K562 (cell line): ENCODE results near the gene ASPG. TPM values are rescaled to one million over a fixed set of nuclear protein-coding genes. Genes with fewer than 3 reads are reported as not detected.

ENCODE experiments used
- ATAC-seq: fragments of 200-7000 bp; cut with Tn5 transposase; 3 replicates; pipeline ENCODE4 v1.9.1; 2020; ENCODE audit warnings: moderate library complexity
- BruUV-seq: library from RNA; stranded (reverse); fragments of 400-500 nt; replicated peaks from 2 replicates; lab custom pipeline; 2021; lab: Mats Ljungman, UMichigan
- CTCF ChIA-PET: fragments of 300-600 bp; formaldehyde crosslinking; extraction: SDS; loops from one replicate; lab custom pipeline; 2021; ENCODE audit warnings: low intra/inter-chr PET ratio; lab: Yijun Ruan, JAX
- POLR2A ChIA-PET: fragments of 300-600, 350-650 bp; sonication (Branson Sonifier 250); formaldehyde crosslinking; extraction: SDS; loops from one replicate; lab custom pipeline; 2021; ENCODE audit warnings: antibody characterized with exemption, inconsistent platforms; lab: Yijun Ruan, JAX
- DNase-seq, 4 experiments: peaks; one replicate each; pipeline versions ENCODE4 v3.0.0 to v3.0.0-alpha.2; 2011 to 2018; ENCODE audit warnings: low spot score in 3 of 4, mixed read lengths in 3 of 4; ENCODE audit errors: extremely low read depth in 1 of 4
- FAIRE-seq: peaks from 2 replicates; lab custom pipeline; 2011; peaks lifted over from hg19 to GRCh38; lab: Jason Lieb, UNC
- H2AFZ ChIP-seq: 2 replicates; pipeline ENCODE4 v1.6.0; 2011; ENCODE audit warnings: low read depth, low read length, control low read depth, inconsistent platforms
- H3K27ac ChIP-seq: fragments of 200-600 bp; 3 replicates; pipeline ENCODE4 v1.8.0; 2011; ENCODE audit warnings: low read depth, mild to moderate bottlenecking, control low read depth, inconsistent platforms, low read length, moderate library complexity, mixed read lengths; ENCODE audit errors: extremely low read depth
- H3K27me3 ChIP-seq, 2 experiments: fragments of 300-600 bp in 1 of 2; 2 replicates in 1 of 2; 3 replicates in 1 of 2; pipeline versions ENCODE4 v1.6.0 to v1.8.0; 2011; ENCODE audit warnings: inconsistent platforms in 2 of 2, low read length in 2 of 2, mild to moderate bottlenecking in 1 of 2, mixed read lengths in 1 of 2, moderate library complexity in 1 of 2; ENCODE audit not compliant: control insufficient read depth in 2 of 2, insufficient read depth in 2 of 2
- H3K36me3 ChIP-seq: fragments of 300-600 bp; 3 replicates; pipeline ENCODE4 v1.8.0; 2011; ENCODE audit warnings: mild to moderate bottlenecking, low read length, inconsistent platforms; ENCODE audit not compliant: control insufficient read depth, insufficient read depth
- H3K4me1 ChIP-seq, 2 experiments: fragments of 200-600 bp in 1 of 2; replicated peaks in 1 of 2; 2 replicates in 1 of 2; 3 replicates in 1 of 2; pipeline versions ENCODE4 v1.5.1 to v1.8.0; 2011; ENCODE audit warnings: inconsistent platforms in 2 of 2, low read length in 2 of 2, mild to moderate bottlenecking in 1 of 2, mixed read lengths in 1 of 2, moderate library complexity in 1 of 2; ENCODE audit not compliant: control insufficient read depth in 2 of 2, insufficient read depth in 2 of 2
- H3K4me2 ChIP-seq: 2 replicates; pipeline ENCODE4 v1.6.1; 2011; ENCODE audit warnings: low read length, control low read depth, inconsistent platforms, mixed read lengths; ENCODE audit not compliant: insufficient read depth
- H3K4me3 ChIP-seq: fragments of 200-600 bp; sonication (generic), shearing (Covaris generic); 2 replicates; pipeline ENCODE4 v1.5.1; 2016; ENCODE audit warnings: control low read depth, inconsistent platforms
- H3K79me2 ChIP-seq: fragments of 200-600 bp; 3 replicates; pipeline ENCODE4 v1.8.0; 2011; ENCODE audit warnings: low read length, inconsistent platforms; ENCODE audit not compliant: control insufficient read depth, insufficient read depth
- H3K9ac ChIP-seq, 2 experiments: 2 replicates each; pipeline versions ENCODE4 v1.6.0 to v1.6.1; 2011; ENCODE audit warnings: low read depth in 2 of 2, low read length in 2 of 2, control low read depth in 1 of 2, inconsistent platforms in 1 of 2, mild to moderate bottlenecking in 1 of 2, mixed read lengths in 1 of 2; ENCODE audit not compliant: insufficient read depth in 1 of 2
- H3K9me1 ChIP-seq: one replicate; pipeline ENCODE4 v1.6.0; 2011; ENCODE audit warnings: inconsistent platforms, mild to moderate bottlenecking, low read length, moderate library complexity; ENCODE audit not compliant: control insufficient read depth, insufficient read depth
- H3K9me3 ChIP-seq: replicated peaks from 2 replicates; pipeline ENCODE4 v1.5.1; 2011; ENCODE audit warnings: low read depth, low read length, inconsistent platforms; ENCODE audit not compliant: control insufficient read depth, insufficient read depth
- H4K20me1 ChIP-seq: replicated peaks from 2 replicates; pipeline ENCODE4 v1.6.1; 2011; ENCODE audit warnings: low read length, inconsistent platforms, mixed read lengths; ENCODE audit not compliant: control insufficient read depth, insufficient read depth
- ETS2 ChIP-seq: IDR thresholded peaks from 2 replicates; pipeline ENCODE4 v1.6.1; 2016; ENCODE audit warnings: borderline replicate concordance, missing genetic modification characterization, mild to moderate bottlenecking, moderate library complexity, missing compliant biosample characterization; ENCODE audit not compliant: poor library complexity, severe bottlenecking
- HNRNPH1 ChIP-seq: fragments of 200-400 bp; formaldehyde crosslinking; optimal IDR thresholded peaks from 2 replicates; pipeline ENCODE3; 2017; ENCODE audit warnings: low read depth, mild to moderate bottlenecking, low read length, moderate library complexity
- KDM5B ChIP-seq: fragments of 200-600 bp; sonication (generic); IDR thresholded peaks from 2 replicates; pipeline ENCODE4 v1.6.1; 2012; ENCODE audit warnings: low read depth, mild to moderate bottlenecking, moderate library complexity, low read length, control low read depth, inconsistent platforms; ENCODE audit not compliant: insufficient replicate concordance
- NONO ChIP-seq, 2 experiments: fragments of 200-400 bp in 1 of 2; fragments of 450-650 bp in 1 of 2; formaldehyde crosslinking in 1 of 2; IDR thresholded peaks; 2 replicates each; pipeline ENCODE4 v1.6.1; 2017; ENCODE audit warnings: low read depth in 2 of 2, mild to moderate bottlenecking in 2 of 2, moderate library complexity in 2 of 2, low read length in 1 of 2
- SMAD1 ChIP-seq: fragments of 150-350 bp; IDR thresholded peaks from 2 replicates; pipeline ENCODE4 v1.6.1; 2014; ENCODE audit warnings: low read length, low read depth; ENCODE audit not compliant: partially characterized antibody
- ZNF354B ChIP-seq: fragments of 250-450 bp; sonication (Bioruptor Pico); IDR thresholded peaks from 2 replicates; pipeline ENCODE4 v1.4.0; 2020
- ZNF398 ChIP-seq: fragments of 250-450 bp; sonication (Bioruptor Pico); IDR thresholded peaks from 2 replicates; pipeline ENCODE4 v1.8.0; 2021; ENCODE audit warnings: moderate library complexity, mild to moderate bottlenecking, inconsistent platforms
- ZNF507 ChIP-seq: conservative IDR thresholded peaks from 2 replicates; pipeline ENCODE4 v1.6.1; 2017; ENCODE audit warnings: missing genetic modification characterization, missing compliant biosample characterization
- ZSCAN32 ChIP-seq: fragments of 450-650 bp; formaldehyde crosslinking; IDR thresholded peaks from 2 replicates; pipeline ENCODE4 v1.4.0; 2020; ENCODE audit warnings: mild to moderate bottlenecking, moderate library complexity
- WGBS: fragments of 100-300 bp; shearing (Covaris generic); methylation state at CpG from one replicate; pipeline ENCODE4 v1.1.6; 2016; ENCODE audit warnings: low coverage, mixed read lengths; ENCODE audit not compliant: insufficient coverage; ENCODE audit errors: missing lambda C conversion rate; 5-methylcytosine and 5-hydroxymethylcytosine counted together
- in situ Hi-C: fragments of 300-500 bp; cut with MboI; formaldehyde crosslinking; loops from 4 replicates; pipeline ENCODE4 v1.15.0; 2018; ENCODE audit warnings: inconsistent platforms, mixed read lengths
- intact Hi-C: fragments of 100-400 bp; cut with micrococcal nuclease; formaldehyde crosslinking; loops from 2 replicates; pipeline ENCODE4 v1.14.2; 2022
- polyA plus RNA-seq, 8 experiments: library from polyadenylated mRNA; depleted of rRNA in 4 of 8; stranded (reverse) in 5 of 8; unstranded in 3 of 8; fragments of >200 nt; fragmentation: Nextera tagmentation in 2 of 8; fragmentation: Illumina TruSeq in 1 of 8; extraction: Ambion mirVana in 2 of 8; extraction: Trizol in 1 of 8; gene quantifications; 2 replicates each; pipeline versions ENCODE4 v1.2.1 to v1.2.3, GENCODE V29; 2011 to 2014; ENCODE audit warnings: inconsistent platforms in 1 of 8, missing spikeins in 1 of 8
- total RNA-seq, 7 experiments: library from RNA; depleted of rRNA in 6 of 7; stranded (reverse); fragments of >200 nt in 6 of 7; fragmentation: Illumina TruSeq in 2 of 7; extraction: Trizol in 2 of 7; gene quantifications; 2 replicates each; pipeline versions ENCODE4 v1.2.1 to v1.2.3, GENCODE V29; 2011 to 2021; ENCODE audit warnings: low replicate concordance in 1 of 7

Gene ASPG
- total and polyA plus RNA-seq, 9 of the 15 experiments (the other 6 are each of a cell fraction or from before 2014, with no cell fraction given), result 0.18 TPM; not detected in 8

DNA sequence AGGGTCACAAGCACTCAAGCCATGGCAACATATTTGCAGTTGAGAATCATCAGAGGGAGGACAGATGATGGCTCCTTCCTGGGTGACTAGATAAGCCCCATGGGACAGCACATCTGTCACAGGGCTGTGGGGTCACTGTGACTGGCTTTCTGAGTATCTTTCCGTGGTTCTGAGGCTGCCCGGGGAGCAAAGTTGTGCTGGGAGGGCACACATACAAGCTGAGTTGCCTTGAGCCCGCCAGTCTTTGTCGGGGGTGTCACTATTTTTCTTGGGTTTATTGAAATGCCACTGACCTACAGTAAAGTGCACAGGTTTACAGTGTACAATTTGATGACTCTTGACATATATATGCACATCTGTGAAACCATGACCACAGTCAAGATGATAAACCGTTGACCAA, 35.6 kb downstream of the ASPG start (continued):
- TF ChIP-seq ETS2 (no peak), ZNF398 (no peak)

GRCh38 chr14:104123879-104124278, 38.4 kb downstream of the ASPG start:
- FAIRE-seq, result no peak

More at GRCh38 chr14:104123879-104124278, 38.4 kb downstream of the ASPG start:
- ATAC-seq (no peak), DNase-seq (no peak)
- H3K36me3 ChIP-seq, result no peaks in the 10 kb centered on the region
- no peak for TF ChIP-seq SMAD1
- no peak for TF ChIP-seq ZSCAN32 (CRISPR knock-in tag)
- peak; percentile 98 for TF ChIP-seq ZNF507 (tag)
- peak; percentile 36; the same call in 1 of the 2 replicates for TF ChIP-seq ZNF354B (CRISPR knock-in tag)
- no peak for TF ChIP-seq HNRNPH1
- TF ChIP-seq KDM5B, result no peak
- no peak for TF ChIP-seq NONO (IDR thresholded peaks at IDR 0.05; ENCODE audit: low read depth in 2 of 2, low read length in 1 of 2)
- H3K27ac ChIP-seq, result no peak overlapping the region
- H2AFZ ChIP-seq, result no peak overlapping the region
- BruUV-seq, result no TSS peak
- no peaks in the 10 kb centered on the region for H3K4me1 ChIP-seq
- no peaks in the 10 kb centered on the region for H3K9me3 ChIP-seq
- no peak overlapping the region for H3K9ac ChIP-seq
- H3K9me1 ChIP-seq, result no peaks in the 10 kb centered on the region
- intact Hi-C loops (no loop called here), in situ Hi-C loops (no loop called here)
- H3K79me2 ChIP-seq, result no peaks in the 10 kb centered on the region
- H3K4me3 ChIP-seq, result no peak overlapping the region
- no peaks in the 10 kb centered on the region for H3K27me3 ChIP-seq
- no peaks in the 10 kb centered on the region for H4K20me1 ChIP-seq
- POLR2A ChIA-PET, result no interaction called here
- no peak overlapping the region for H3K4me2 ChIP-seq
- CTCF ChIA-PET, result no interaction called here
- WGBS, result 17% methylated on average over 1 of the region's 1 CpG
